HCEC 1CT (cell line): ENCODE data around the gene C6orf132.

Experiments used
- DNase-seq: peaks from one replicate; pipeline ENCODE4 v3.0.0-alpha.2; 2017

Gene C6orf132

GRCh38 chr6:42104095-42104803, 38.2 kb downstream of the C6orf132 start:
- DNase-seq: no peak

- no peak for DNase-seq
Observed at GRCh38 chr6:42103753-42104094, 38.7 kb downstream of the C6orf132 start.

DNA sequence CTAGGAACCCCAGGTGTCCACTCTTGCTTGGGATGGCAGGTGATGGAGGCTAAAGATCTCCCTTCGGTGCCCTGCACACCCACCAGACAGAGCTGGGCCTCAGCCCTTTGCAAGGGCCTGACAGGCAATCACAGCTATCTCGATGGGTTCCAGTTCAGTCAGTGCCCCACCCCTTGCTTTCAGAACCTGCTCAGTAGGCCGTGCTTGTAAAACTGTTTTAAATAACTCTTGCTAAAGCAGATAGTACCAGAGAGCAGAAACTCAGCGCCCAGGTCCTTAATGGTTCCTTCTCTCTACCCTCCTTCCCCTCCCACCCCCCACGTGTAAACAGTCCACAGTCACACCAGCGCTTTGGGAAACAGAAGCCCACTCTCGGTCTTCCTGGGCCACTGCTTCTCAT, 39.2 kb downstream of the C6orf132 start:
- no peak for DNase-seq

DNA sequence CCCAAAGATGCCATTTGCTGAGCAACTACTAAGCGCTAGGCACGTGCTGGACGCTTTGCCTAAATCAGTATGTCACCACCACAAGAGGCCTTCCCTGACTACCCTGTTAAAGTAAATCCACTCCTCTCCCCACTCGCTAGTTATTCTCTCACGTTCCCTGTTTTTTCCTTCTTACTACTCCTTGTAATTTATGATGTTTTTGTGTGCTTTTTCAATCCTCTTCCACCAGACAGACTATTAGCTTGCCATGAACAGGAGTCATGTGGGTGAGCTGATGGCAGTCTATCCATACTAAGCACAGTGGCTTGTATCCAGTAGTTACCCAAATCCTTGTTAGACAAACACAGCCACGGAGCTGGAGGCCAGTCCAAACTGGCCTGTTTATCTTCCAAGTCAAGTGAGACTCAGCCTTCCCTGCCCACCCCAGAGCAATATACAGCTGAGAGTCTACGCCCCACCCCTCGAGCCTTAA, 41.2 kb downstream of the C6orf132 start:
- no peak for DNase-seq

DNA sequence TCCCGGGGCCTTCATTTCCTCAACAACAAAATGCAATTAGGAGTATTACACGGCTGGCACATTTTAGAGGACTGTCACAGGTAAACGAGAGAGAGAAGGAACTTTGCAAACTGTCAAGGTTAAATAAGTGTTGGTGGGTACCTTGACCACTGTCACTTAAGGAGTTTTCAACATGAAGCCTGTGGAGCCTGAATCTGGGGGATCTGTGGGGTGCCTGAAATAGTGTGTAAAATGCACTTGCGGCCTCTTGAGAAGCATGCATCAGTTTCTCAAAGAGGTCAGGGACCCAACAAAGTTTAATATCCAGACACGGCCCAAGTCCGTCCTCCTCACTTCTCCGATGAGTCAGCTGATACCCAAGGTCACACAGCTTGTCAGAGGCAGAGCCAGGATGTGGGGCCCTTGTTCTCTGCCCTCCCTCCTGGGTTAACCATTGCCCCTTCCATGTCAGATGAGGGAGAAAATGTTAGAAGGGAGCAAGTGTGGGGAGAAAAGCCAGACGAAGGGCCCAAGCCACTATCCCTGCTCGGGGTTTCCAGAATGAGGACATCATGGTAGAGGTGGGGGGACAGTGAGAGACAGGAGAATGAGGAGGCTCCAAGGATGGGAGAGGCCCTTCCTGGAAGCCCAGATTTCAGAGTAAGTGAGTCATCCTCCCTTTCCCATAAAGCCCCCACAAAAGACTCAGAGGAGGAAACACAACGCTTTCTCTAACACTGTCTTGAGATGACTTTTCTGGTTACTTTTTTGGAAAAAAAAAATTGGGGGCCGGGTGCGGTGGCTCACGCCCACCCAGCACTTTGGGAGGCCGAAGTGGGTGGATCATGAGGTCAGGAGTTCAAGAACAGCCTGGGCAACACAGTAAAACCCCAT, 42.2 kb downstream of the C6orf132 start:
- DNase-seq: peak; percentile 70

DNA sequence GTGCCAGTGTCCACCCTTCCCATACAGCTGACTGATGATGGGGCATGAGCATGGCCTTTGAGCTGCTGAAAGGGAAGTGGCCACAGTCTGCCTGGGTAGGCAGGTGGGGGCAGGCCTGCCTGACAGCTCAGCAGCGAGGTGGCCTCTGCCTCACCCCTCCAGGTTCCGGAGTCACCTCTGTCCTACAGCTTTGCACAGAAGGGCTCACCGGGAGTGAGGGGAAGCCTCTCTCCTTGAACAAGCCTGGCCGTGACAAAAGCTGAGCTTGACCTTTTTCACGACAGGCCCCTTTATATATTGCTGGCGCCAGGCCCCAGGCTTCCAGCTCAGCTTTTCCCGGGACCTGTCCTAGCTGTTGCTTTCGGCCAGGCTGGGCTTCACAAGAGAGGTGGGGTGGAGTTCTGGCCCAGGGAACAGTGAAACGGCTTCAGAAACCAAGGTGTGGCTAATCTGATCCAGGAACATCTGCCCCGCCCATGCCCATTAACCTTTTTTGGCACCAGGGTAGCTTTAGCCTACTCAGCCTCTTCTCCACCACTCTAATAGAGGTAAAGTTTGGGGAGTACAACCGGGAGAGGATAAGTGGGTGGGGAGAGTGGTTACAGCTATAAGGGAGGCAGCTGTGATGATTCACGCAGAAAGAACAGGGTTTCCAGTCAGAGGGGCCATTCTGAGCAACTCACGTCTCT, 42.9 kb downstream of the C6orf132 start:
- peak; percentile 50 for DNase-seq

- DNase-seq: no peak
Observed at GRCh38 chr6:42095776-42096541, 46.5 kb downstream of the C6orf132 start.

DNA sequence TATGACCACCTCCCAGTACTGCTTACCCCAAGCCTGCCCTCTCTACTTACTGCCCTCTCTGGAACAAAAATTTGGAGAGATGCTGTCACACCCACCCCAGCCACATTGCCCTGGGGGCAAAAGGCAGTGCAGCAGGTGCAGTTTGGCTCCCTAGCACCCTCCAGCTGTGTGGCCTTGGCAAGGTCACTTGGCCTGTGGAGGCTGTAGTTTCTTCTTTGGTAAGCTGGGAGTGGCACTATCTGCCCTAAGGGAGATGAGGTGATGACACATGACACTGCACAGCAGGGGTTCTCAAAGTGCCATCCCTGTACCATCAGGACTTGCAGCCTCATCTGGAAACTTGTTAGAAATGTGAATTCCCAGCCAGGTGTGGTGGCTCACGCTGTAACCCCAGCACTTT, 47.3 kb downstream of the C6orf132 start:
- no peak for DNase-seq

DNA sequence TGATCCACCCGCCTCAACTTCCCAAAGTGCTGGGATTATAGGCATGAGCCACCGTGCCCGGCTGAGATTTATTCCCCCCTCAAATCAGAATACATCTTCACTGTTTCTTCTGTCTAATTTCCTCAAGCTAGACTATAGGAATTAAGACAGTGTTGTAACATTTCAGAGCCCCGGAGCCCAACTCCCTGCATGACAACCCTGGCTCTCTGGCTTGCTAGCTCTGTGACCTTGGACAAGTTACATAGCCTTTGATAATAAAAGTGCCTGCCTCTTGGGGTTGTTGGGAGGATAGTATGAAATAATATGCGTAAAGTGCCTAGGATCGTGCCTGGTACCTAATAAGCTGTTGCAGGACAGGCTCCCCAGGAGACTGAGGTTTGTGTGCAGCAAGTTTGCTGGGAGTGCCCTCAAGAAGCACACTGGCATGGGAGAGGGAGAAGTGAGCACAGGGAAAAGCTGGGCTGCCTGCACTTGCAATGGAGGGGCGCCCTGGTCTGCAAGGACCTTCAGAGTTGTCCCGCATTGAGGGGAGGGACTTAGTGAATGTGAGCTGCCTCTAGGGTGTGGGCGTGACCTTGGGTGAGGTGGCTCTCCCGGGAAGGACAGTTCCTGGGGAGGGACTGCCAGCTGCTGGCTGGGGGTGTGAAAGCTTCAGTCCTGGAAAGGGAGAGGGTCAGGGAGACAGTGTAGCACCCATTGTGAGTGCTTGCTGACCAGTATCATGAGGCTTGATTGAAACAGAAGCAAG, 48.7 kb downstream of the C6orf132 start:
- DNase-seq: no peak

- DNase-seq: no peak
Observed at GRCh38 chr6:42091718-42092023, 50.7 kb downstream of the C6orf132 start.

DNA sequence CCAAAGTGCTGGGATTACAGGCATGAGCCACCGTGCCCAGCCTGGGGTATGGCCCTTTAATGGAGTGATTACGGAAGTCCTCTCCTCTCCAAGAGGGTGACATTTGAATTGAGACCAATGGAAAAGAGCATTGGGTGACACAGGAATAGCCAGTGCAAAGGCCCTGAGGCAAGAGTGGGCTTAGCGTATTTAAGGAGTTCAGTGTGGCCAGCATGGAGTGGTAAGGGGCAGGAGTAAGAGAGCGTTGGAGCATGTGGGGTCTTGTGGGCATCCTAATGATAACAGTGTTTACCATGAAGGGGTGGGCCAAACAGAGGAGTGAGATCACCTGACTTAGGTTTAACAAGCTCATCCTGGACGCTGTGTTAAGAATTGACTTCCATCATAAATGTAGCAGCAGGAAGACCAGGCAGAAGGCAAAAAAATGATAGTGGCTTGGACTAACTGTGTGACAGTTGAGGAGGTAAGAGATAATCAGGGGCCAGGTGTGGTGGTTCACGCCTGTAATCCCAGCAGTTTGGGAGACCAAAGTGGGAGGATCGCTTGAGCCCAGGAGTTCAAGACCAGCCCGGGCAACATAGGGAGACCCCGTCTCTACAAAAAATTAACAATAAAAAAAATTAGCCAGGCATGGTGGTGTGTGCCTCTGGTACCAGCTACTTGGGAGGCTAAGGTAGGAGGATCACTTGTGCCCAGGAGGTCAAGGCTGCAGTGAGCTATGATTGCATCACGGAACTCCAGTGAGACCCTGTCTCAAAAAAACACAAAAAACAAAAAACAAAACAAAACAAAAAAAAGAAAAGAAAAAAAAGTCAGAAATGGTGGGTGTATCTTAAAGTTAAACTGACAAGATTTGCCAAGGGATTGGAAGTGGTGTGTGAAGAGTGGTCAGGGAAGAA, 51.4 kb downstream of the C6orf132 start:
- DNase-seq: no peak

DNA sequence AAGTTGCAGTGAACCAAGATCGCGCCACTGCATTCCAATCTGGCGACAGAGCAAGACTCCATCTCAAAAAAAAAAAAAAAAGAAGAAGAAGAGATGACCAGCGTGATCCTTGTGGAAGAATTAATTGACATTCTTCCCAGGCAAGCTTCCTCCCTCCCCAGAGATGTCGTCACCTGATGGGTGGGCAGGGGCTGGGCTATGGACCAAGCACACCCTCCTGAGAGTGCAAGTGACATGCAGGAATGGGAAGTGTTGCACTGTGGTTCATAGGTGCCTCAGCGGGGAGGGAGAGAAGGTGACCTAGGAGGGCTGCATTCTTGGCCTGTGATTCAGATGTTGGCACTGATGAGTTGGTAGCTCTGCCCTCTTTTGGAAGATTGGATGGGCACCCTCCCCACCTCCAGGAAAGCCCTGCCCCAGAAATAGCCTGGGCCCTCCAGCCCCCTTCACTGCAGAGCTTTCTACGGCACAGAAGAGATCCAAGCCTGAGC, 54.3 kb downstream of the C6orf132 start:
- peak; percentile 21 for DNase-seq

DNA sequence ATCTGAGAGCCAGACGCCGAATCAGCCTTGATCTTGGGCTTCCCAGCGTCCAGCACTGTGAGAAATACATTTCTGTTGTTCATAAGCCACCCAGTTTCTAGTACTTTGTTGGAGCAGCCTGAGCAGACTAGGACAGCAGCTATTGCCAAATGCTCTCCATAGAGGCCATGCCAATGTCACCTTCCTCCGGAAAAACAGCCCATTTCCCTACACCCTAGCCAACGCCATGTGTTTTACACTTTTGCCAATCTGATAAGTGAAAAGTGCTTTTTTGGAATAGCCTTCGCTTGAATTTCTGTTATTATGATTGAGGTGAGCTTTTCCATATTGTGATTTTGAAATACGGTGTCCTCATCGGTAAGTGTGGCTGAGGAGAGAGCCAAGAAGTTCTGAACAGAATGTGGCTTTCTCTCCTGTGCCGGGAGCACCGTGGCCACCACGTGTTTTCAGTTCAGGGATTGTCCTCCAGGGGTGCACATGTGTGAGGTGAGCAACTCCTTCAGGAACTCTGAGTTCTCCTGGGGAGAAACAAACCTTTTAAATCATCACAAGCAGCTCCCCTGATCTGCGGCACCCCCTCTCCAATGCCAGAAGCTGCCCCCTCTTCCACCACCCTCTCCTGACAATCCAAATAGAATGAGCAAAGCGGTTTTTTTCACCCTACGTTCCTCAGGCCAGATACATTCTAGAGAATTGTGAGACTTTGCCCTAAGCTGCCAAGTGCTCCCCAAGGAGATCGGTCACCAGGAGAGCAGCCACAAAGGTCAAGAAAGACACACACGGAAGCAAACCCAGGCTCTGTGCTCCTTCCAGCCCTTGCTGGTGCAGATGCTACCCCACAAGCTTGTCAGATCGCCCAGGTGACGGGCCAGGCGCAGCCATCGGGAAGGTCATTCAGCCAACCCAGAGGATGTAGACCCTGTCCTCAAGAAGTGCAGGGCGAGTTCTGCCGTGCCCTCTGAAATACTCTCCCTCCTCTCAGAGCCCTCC, 56.1 kb downstream of the C6orf132 start:
- DNase-seq: no peak

DNA sequence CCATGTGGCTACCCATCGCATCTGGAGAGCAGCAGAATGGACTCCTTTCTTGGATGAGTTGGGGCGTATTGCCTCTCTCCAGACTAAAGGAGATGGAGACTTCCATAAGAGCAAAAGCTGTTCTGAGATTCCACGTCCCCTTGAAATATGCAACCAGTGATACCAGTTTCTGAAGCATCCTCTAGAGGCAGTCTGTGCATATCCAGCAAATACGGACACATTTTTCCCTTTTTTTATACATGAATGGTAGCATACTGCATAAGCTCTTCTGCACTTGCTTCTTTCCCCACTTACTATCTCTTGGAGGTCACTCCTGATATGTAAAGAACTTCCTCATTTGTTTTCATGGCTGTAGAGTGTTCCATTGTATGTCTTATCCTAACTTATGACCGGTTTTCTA, 57.5 kb downstream of the C6orf132 start:
- DNase-seq: no peak

- DNase-seq: no peak
Observed at GRCh38 chr6:42083530-42083929, 58.9 kb downstream of the C6orf132 start.

DNA sequence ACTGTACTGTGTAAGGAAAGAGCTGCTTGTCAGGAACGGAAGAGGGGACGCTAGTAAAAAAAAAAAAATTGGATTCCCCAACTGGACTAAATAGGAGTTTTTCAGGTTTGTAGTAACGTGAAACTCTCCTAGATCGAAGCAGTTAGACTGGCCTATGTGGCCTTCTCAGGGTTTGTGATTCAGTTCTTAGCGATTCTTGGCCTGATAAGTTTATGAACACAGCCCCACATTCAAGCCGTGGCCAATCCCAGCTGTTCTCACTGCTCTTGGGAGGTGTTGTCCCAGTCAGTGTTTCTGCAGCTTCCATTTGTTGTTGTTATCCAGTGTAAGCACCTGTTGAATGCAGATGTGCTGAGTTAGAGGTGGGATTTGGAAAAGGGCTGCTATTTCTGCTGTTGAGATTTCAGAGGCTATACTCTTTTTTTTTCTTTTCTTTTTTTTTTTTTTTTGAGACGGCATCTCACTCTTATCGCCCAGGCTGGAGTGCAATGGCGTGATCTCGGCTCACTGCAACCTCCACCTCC, 62.4 kb downstream of the C6orf132 start:
- DNase-seq: no peak

DNA sequence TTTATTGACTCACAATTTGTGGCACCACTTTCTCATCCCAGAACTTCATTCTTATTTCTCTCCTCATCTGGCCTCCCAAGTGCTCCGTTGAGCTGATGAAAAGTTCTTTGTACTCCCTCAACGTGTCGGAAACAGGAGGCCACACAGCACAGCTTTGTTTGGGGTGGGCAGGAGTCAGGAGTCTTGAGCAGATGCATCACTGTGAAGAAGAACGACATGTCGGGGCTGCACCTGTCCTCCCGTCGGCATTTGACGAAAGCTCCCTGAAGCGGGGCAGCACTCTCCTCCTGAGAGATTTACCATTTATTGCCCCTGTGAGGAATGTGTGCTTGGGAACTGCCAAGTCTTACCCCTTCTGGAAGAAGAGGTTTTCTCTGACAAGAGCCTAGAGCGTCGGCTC, 64.0 kb downstream of the C6orf132 start:
- DNase-seq: no peak

GRCh38 chr6:42075159-42075838, 67.1 kb downstream of the C6orf132 start:
- DNase-seq: peak; percentile 57

DNA sequence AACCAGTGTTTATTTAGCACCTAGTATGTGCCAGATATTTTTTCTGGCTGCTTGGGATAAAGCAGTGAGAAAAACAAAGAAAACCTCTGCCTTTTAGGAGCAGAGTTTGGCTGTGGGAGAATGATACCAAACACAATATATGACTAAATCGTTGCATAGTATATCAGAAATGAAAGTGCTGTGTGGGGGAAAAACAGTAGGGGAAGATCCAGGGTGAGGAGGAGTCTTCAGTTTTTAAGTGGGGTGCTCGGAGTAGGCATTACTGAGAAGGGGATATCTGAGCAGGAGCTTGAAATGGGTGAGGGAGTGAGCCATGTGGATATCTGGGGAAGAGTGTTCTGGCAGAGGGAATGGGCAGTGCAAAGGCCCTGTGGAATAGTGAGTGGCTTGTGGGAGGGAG, 69.1 kb downstream of the C6orf132 start:
- no peak for DNase-seq
